GM21515 (cell line): Measurements from ENCODE around the gene AP2A2.

ENCODE experiments used
- ATAC-seq: cut with Tn5 transposase; IDR thresholded peaks from one replicate; pipeline ENCODE4 v1.9.1; 2021; ENCODE audit not compliant: unreplicated experiment

The AP2A2 gene

GRCh38 chr11:1052133-1053011, 126.7 kb downstream of the AP2A2 start:
- ATAC-seq, result no peak

GRCh38 chr11:1053121-1053901, 127.6 kb downstream of the AP2A2 start:
- ATAC-seq, result no peak

- no peak for ATAC-seq
These were observed 128.8 kb downstream of the AP2A2 start for GRCh38 chr11:1054143-1055108.

GRCh38 chr11:1055109-1055703, 129.5 kb downstream of the AP2A2 start:
- ATAC-seq, result no peak

GRCh38 chr11:1055990-1056771, 130.5 kb downstream of the AP2A2 start:
- no peak for ATAC-seq

GRCh38 chr11:1057806-1058205, 132.1 kb downstream of the AP2A2 start:
- ATAC-seq, result no peak

GRCh38 chr11:1059759-1060158, 134.1 kb downstream of the AP2A2 start:
- ATAC-seq, result no peak

GRCh38 chr11:1060410-1060809, 134.7 kb downstream of the AP2A2 start:
- ATAC-seq, result no peak

GRCh38 chr11:1060852-1061616, 135.4 kb downstream of the AP2A2 start:
- ATAC-seq, result no peak
